Measurements from ENCODE around the gene RTL1. TPM values are rescaled to one million over a fixed set of nuclear protein-coding genes. Genes with fewer than 3 reads are reported as not detected.

RTL1 gene
- total RNA-seq, result not detected

DNA sequence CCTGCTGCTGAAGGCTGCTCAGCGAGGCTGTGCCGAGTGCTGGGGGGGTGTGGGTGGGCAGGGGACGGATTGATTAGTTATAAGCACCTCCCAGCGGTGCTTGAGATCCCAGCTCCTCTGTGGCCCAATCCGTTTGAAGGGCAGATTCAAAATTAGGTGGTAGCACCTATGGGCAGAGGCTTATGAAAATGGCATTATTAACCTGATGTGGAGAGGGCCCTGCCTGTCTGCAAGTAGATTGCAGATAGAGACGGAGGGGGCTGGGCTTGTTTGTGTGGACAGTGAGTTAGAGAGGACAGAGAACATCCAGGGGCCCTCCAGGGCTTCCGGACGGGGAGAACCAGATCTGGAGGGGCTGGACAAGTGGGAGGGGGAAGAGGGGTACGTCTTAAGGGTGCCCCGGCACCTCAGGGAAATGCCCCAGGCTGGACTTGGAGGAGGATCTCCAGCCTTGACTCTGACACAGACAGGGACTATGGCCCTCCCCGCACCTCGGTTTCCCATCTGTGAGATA lies at the start of gene RTL1:
Gene RTL1 (minus strand): TSS at position 51 of the 514 bp plus-strand sequence. CDS start 18,934 bp downstream, outside the sequence.
- DNase-seq, result no peak

DNA sequence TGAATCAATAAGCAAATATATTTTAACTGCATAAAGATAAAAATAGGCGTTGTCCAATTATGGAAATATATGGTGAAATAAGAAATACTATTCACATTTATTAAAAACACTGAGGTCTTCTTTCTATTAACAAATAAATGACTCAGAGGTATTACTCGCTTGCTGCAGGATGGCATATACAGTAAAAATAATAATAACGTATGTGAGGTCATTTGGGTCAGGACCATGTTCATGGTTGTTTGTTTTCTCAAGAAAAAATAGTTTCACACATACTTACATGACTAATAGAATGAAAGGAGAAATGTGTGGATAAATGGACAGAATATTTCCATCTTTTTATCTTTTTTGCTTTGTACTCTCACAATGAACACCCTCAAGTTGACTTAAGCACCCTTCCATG lies 46.5 kb upstream of the RTL1 start:
- DNase-seq, result no peak

DNA sequence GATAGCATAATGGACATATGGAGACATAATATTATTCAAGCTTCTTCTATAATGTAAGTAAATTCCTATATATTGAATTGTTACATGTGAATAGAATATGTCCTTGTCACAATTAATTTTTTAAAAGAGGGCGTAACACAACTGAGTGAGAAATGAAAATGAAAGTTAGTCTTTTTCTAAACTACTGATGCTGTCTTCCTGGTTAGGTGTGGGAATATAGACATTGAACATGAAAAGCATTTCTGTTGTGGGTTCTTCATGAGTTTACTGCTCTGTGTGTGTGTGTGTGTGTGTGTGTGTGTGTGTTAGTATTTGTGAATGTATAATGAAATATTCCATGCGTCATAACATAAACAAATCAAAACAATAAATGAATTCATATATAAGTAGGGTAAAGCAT lies 40.5 kb upstream of the RTL1 start:
- no peak for DNase-seq

DNA sequence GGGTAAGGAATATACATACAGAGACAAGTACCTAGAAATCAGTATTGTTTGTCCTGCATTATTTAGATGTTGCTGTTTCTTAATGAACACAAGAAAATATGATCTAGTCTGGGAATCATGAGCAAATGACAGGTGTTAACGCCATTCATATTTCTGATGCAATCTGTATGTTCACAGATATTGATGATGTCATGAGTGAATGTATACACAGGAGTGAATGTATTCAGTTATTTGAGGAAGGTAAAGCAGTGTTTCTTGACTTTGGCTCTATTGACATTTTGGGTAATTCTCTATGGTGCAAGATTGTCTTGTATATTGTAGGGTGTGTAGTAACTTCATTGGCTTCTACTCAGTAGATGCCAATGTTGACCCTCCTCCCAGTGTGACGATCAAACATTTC lies 26.7 kb upstream of the RTL1 start:
- no peak for DNase-seq

DNA sequence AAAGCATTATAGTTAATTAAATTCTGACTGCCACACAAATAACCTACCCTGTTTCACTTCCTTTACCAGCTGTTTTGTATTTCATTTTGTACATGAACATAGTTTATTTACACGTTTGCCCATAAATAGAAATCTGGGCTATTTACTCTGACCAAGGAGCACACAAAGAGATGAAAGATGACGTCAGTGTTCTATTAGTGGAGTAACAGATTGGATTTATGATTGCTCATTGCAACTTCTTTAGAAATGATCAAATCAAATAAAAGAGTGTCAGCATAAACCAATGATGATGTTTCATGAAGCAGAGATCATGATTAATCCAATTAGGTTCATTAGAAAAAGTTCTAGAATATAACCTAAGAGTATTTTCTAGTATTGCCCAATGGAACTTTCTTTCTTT lies 12.0 kb upstream of the RTL1 start:
- no peak for DNase-seq

DNA sequence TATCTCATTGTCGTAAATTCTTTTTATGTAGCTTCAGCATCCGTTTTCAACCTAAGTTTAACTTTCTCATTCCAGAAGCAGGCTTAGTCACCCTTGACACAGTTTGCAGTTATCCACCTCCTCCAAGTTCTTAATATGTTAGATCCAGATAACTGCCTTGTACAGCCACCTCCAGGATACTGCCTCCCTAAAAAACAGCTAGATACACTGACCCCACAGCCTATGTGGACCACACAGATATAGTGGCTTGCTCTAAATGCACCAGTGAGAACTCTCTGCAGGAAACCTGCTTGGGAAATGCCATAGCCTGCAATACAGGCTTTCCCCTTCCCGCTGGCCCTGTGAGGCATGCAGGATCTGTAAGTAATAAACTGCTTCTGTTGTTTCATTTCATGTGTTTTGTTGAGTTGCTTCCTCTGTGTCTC lies 11.1 kb upstream of the RTL1 start:
- no peak for DNase-seq

DNA sequence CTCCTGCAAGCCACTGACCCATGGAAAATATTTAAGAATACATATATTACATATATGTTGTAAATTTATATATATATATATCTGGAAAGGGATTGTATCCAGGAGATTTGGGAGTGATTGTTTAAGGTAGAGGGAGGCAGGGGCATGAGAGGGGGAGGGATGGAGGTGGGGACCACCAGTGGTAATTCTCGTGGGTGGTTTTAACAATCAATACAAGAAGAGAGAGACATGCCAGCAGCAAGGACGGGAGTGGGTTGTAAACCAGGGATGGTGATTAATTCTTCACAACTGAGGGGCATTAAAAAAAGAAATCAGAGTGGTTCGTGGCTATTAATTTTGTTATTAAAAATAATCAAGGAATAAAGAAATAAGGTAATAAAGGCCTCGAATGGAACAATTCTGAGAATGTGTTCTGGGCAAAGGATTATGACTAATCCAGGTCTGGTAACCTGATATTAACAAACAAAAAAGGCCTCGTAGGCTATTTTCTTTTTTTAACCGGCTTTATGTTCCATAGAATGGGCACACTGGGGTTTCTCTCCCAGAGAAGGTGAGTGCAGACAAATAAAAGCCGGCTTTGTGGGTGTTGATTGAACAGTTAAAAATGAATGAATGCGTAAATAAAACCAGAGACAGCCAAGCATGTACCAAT lies 8.3 kb upstream of the RTL1 start:
- no peak for DNase-seq

DNA sequence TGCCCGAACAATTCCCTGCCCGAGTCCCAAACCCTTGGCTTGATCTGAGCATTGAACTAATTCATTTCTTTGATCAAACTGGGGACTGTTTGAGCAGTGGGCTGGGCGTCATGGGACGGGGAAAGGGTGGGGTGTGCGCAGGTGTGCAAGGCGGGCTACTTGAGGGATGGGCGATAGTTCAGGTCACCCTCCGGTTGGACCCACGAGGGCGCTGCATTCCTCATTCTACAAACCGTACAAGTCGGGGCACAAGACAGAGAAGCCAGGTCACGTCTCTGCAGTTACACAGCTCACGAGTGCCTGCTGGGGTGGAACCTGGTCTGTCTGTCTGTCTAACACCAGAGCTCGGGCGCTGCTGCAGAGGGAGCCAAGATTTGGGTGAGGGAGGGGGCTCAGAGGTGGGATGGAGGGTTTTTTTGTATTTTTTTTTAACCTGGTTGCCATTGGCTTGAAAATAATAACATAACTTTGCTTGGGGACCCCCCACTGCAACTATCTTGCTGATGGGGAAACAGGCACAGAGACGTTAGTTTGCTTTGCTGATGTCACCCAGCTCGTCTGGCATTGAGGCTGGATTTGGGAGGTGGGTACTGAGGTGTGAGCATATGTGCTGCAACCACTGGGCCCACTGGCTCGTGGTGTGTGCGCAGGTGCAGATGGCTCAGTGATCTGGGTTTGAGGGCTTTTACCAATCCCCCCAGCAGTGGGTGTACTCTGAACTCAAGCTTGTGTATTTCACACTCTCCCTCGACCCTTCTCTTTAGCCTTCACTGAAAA lies 7.6 kb upstream of the RTL1 start:
- DNase-seq, result no peak

DNA sequence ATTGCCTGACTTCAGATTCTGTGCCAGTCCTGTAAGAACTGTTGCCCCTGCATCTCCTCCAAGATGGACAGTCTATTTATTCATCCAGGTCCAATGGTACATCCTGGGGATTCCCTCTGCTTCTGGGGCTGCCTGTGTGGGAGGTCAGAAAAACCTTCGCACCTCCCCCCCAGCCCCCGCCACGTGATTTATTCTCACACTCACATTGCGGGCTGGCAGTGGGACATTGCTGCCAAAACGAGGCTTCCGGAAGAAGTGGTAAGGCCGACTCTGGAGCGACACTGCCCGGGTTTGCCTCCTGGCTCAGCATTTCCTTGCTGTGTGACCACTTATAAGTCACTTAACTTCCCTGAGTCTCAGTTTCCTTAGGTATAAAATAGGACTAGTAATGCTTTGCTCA lies 5.9 kb upstream of the RTL1 start:
- no peak for DNase-seq

DNA sequence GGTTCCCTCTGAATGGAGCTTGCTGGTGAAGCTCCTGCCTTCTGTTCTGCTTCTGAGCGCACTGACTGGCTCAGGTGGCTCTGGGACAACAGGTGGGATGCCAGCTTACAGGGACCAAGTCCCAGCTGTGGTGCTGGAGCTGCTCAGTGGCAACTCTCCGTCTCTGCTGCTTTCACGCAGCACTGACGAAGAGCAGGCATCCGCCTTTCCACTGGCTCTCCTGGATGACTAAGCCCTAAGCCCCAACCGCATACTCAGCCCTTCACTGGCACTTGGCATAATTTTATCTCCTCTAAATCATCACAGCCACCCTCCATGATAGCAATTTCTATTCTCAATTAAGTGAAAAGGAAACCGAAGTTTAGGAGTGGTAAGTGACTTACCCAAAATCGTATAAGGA lies 3.7 kb upstream of the RTL1 start:
- no peak for DNase-seq

DNA sequence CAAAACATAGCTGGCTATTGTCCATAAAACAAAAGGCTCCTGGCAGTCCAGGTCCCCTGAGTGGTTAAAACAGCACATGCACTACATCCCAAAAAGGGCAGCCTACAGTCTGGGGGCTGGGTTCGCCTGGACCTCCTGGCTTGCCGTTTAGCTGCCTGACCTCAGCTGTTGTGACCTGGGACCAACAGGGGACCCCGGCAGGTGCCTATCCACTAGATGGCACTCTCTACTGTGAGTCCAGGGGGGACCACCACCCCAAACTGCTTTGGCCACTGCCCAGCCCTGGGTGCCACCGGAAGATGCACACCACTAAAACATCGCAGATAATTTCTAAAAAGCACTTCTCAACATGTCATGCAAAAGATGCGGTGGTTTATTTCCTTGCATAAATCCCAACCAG lies 2.9 kb upstream of the RTL1 start:
- no peak for DNase-seq

DNA sequence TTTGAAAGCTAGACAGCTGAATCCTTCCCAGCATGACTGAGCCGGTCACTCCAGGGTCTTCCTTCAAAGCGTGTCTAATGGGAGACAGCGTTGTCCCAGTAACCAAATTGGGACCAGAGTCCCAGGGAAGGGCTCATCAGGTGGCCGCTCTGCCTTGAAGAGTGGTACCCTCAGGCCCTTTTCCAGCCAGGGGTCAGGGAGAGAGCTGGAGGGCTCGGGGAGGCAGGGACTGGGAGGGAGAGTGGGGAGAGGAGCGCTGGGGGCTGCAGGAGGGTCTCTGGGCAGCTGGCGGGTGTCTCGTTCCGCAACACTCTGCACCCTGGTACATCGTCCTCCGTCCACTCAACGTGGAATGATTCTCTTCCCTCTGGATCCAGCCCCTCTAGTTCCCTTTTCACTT lies 1.6 kb upstream of the RTL1 start:
- DNase-seq, result no peak

DNA sequence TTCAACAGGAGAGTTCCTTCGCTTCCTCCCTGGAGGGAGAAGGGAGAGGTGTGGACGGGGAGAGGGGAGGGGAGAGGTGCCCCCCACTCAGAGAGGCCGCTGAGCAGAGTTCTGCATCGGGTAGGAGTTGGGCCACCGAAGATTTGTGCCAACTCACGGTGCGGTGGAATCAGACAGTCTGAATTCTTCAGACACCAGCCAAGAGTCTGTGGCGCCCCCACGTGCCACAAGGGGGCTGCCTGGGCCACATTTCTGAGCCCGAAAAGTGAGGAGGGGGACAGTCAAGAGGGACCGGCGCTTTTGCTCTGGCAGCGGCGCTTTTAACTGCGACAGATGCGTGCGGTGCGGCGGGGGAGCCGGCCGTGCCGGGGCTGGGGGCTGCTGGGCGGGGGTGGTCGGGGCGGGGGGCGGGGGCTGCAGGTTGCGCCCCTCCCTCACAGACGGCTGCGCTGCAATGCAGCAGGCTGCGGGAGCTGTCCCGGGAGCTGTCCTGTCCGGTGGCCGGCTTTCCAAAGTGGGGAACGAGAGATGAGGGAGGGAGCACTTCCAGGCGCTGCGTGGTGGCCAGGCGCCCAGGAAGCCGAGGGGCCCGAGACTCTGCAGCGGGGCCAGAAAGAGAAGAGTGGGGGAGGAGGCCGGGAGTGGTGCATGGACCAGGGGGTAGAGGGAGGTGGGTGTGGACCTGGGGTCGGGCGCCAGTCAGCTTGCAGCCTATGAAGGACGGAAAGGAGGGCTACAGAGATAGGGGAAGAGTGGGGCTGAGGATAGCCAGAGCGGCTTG lies 975 bp upstream of the RTL1 start:
- DNase-seq, result no peak

DNA sequence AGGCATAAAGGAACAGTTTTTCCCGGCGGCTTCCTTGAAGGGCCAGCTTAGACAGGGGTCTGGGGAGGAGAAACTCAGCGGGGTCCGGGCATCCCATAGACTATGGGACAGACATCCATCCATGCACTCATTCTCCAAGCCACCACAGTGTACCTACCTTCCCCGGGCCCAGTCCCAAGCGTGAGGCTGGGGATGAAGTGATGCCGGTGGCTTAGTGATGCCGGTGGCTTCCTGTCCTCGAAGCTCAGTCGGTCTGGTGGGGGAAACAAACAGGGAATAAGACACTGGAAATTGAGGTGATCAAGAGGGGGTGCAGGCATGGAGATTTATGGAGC lies 421 bp downstream of the RTL1 start:
- no peak for DNase-seq

DNA sequence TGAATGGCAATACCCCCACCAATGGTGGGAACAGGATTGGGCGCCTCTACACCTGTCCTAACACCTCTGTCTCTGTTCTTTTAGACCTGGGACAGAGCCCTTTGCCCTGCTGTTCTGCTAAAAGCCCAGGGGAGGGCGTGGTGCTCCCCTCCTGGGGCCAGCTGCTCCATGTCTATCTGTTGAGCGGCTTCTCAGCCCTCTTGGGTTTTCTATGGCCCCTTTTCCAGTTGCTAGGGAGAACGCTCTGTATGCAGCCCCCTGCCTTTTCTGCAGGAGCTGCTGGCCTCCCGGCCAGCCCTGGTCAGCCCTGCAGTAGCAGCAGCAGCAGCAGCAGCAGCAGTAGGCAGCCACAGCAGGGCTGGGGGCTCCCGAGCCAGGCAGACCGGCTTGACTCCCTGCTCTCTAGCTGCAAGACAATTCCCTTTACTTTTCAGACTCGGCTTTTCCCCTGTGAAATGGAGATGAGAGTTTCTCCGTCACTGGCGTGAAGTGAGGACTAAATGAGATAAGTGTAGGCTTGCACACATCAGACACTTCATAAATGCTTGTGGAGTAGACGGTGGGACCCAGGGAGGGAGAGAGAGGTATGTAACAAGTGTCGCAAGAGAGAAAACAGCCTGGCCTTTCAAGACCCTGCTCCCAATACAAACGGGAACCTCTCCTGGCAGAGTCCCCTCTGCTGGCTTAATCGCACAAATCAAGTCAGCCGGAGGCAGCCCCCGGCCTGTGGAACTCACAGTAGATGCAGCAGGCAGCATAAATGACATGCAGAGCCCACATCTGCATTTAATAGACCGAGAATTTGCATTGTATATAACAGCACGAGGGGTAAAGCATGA lies 1.0 kb downstream of the RTL1 start:
- DNase-seq, result no peak

DNA sequence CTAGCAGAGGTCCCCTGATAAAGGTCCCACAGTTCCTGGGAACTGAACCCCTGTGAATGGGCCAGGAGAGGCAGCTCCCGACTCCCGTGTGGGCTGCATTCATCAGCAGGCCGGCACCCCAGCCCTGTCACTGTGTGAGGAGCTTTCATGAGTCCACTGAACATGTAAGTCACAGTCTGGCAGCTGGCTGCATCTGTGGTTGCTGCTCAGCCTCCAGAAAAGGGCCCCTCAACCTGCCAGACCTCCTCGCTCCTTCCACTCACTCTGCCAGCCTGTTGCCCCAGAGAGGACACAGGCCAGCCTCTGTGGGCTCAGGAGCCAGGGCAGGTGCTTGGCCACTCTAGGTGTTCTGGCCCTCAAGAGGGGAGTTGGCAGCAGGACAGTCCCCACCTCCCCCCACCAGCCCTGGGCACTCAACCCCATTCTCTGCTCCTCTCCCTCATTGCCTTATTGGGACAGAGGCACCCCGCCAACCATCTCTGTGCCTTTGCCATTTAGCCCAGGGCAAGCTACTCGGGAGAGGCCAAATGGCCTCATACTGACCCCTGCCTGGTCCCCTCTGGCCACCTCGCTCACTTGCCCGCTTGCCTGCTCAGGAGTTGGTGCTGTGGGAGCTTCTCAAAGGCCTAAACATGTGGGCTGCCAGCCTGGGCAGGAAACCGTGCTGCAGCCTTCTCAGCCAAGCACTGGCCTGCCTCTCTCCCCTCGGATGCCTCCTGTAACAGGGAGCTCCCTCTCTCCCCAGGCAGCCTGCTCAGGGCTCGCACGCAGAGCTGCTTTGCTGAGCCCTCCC lies 1.9 kb downstream of the RTL1 start:
- no peak for DNase-seq

DNA sequence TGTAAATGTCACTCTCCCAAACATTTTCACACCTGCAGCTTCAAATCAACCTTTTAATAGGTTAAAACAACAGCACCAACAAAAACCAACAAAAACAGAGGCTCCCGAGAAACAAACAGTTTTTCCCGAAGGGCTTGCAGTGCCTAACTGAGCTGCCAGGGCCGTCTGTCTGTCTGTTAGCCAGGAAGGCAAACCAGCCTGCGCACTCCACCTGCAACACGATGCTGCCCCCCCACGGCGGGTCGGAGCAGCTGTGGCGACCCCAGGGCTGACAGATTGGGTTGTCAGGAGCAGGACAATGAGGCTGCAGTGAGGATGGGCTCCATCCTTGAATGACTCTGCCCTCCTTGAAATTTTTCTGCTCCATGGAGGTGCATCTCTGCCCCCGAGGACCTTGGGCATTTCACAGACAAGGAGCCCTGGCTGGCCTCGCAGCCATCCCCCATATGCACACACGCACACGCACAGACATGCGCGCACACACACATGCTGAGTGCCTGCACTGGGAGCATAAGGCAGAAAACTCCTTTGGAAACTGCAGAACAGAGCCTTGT lies 2.6 kb downstream of the RTL1 start:
- no peak for DNase-seq

DNA sequence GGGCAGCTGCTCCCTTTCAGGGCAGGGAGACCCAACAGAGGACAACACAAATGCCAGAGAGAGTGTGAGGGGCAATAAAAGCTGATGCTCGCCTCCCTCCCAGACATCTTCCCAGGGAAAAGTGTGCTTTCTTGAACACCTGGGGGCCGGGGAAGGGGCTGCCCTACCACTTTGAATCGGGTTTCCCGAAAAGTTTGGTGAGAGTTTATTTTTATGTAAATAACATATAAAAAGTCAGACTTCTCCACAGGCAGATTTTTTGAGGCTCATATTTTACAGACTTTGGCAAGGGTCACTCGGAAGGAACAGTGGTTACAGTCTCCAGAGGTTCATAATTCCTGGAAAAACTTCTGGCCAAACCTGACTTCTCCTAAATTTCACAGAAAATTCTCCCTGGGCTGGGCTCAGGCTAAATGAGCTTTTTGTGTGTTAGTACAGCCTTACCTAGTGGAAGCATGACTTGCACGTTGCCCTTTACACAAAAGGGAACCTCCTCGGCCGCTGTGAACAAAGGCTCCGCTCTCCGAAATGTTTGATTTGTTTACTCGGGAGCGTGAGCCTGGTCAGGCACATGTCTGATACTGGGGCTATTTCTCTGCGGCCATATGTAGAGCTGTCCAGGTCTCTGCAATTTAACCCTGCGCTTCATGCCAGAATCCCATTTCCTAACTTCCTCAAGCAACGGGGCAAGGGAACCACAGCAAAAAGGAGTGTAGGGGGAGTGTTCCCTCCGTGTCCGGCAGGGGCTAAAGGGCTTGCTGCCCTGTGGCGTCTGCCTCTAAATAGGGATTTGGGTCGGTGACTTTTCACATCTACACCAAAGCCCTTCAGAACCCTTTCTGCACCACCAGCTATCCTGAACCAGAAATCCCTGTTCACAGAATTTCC lies 3.4 kb downstream of the RTL1 start:
- no peak for DNase-seq

DNA sequence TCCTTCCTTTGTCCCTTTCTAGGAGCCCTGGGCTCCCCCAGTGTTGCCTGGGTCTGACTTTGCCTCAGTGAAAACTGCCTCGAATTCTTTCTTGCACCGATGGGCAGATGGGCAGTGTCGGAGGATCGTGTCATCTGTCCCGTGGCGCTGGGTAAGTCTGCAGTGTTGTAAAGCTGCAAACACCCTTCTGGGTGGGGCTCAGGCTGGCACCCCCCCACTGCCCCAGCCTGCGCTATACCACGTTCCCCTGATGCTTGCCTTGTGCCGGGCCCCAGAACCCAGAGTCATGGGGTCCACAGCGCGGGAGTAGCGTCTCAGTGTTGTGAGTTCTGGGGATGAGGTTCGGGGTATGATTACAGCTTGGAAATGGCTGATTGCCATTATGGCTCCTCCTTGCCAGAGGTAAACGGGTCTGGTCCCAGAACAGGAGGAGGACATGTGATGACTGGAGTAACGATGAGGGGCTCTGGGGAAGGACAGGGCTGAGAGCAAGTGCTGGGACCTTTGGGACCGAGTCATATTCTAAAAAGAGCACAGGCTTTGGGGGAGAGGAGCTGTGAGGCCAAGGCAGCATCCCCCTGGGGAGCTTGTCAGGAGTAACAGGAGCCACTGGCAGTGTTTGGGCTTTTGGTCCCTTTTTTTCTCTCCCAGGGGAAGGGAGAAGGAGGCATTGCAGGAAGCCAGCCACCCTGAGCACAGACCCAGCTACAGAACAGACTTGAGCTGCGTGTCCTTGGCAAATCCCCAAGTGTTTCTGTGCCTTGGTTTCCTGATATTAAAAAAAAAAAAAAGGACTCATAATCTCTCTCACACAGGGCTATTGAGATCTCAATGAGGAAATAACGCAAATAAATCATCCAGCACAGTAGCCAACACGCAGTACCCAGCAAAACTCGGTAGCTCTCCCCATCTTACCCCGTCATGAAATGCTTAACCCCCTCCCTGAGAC lies 4.3 kb downstream of the RTL1 start:
- no peak for DNase-seq
